ENCODE data around the gene TRIM8.

TRIM8 gene

GRCh38 chr10:102648889-102649796 lies 4.9 kb downstream of the TRIM8 start:
- peak overlapping the region; percentile 32 for H3K27ac ChIP-seq (ENCODE audit: low read length)
- ATAC-seq (ENCODE audit: insufficient read depth, low read depth), result no peak
- H3K9ac ChIP-seq (ENCODE audit: low read depth, low read length), result peak overlapping the region; percentile 5; the same call in 1 of the 2 replicates

GRCh38 chr10:102649797-102650654 lies 5.7 kb downstream of the TRIM8 start:
- Histone ChIP-seq H3K9me3 (ENCODE audit: insufficient read depth, low read length, severe bottlenecking) (no peaks in the 10 kb centered on the region), H3K9ac (ENCODE audit: low read depth, low read length) (no peak overlapping the region), H3K4me3 (ENCODE audit: low read depth in 1 of 2, low read length in 2 of 2) (no peak overlapping the region), H2AFZ (ENCODE audit: low read depth, low read length) (no peak overlapping the region), H3K27ac (ENCODE audit: low read length) (no peak overlapping the region; the same call in 1 of the 2 replicates), H3K27me3 (ENCODE audit: insufficient read depth, low read length, poor library complexity) (no peaks in the 10 kb centered on the region), H3K4me2 (ENCODE audit: insufficient read depth, low read length) (peak overlapping the region; percentile 73; the same call in 1 of the 2 replicates), H4K20me1 (ENCODE audit: insufficient read depth, low read length) (peaks cover 95% of the 10 kb centered on the region), H3K36me3 (ENCODE audit: insufficient read depth, low read length) (peaks cover 86% of the 10 kb centered on the region), H3K79me2 (ENCODE audit: insufficient read depth, low read length) (peaks cover 89% of the 10 kb centered on the region), H3K4me1 (ENCODE audit: insufficient read depth, low read length) (peaks cover 47% of the 10 kb centered on the region)
- ATAC-seq (ENCODE audit: insufficient read depth, low read depth) (no peak), DNase-seq (no peak)
- TF ChIP-seq CTCF (IDR thresholded peaks at IDR 0.05; ENCODE audit: borderline replicate concordance, extremely low read depth, low read length, poor library complexity, severe bottlenecking) (no peak), EZH2 (IDR thresholded peaks at IDR 0.05; ENCODE audit: borderline replicate concordance, low read depth, low read length, severe bottlenecking) (no peak)

More at GRCh38 chr10:102648889-102649796, 4.9 kb downstream of the TRIM8 start:
- peak overlapping the region in 1 of 2 experiments; percentile 75; a peak in 1 of 4 replicates for H3K4me3 ChIP-seq (ENCODE audit: low read depth in 1 of 2, low read length in 2 of 2)
- no peak overlapping the region for H2AFZ ChIP-seq (ENCODE audit: low read depth, low read length)
- H3K4me1 ChIP-seq (ENCODE audit: insufficient read depth, low read length), result peaks cover 54% of the 10 kb centered on the region
- H3K27me3 ChIP-seq (ENCODE audit: insufficient read depth, low read length, poor library complexity), result no peaks in the 10 kb centered on the region
- DNase-seq, result no peak
- H4K20me1 ChIP-seq (ENCODE audit: insufficient read depth, low read length), result peaks cover 89% of the 10 kb centered on the region
- H3K36me3 ChIP-seq (ENCODE audit: insufficient read depth, low read length), result peaks cover 78% of the 10 kb centered on the region
- TF ChIP-seq CTCF (IDR thresholded peaks at IDR 0.05; ENCODE audit: borderline replicate concordance, extremely low read depth, low read length, poor library complexity, severe bottlenecking) (no peak), EZH2 (IDR thresholded peaks at IDR 0.05; ENCODE audit: borderline replicate concordance, low read depth, low read length, severe bottlenecking) (no peak)
- no peaks in the 10 kb centered on the region for H3K9me3 ChIP-seq (ENCODE audit: insufficient read depth, low read length, severe bottlenecking)
- peaks cover 98% of the 10 kb centered on the region for H3K79me2 ChIP-seq (ENCODE audit: insufficient read depth, low read length)
- peak overlapping the region; percentile 73 for H3K4me2 ChIP-seq (ENCODE audit: insufficient read depth, low read length)

GRCh38 chr10:102650655-102651454 lies 6.6 kb downstream of the TRIM8 start:
- Histone ChIP-seq H3K27me3 (ENCODE audit: insufficient read depth, low read length, poor library complexity) (no peaks in the 10 kb centered on the region), H3K4me2 (ENCODE audit: insufficient read depth, low read length) (peak overlapping the region; percentile 18; the same call in 1 of the 2 replicates), H3K9ac (ENCODE audit: low read depth, low read length) (no peak overlapping the region), H3K36me3 (ENCODE audit: insufficient read depth, low read length) (peaks cover 94% of the 10 kb centered on the region), H2AFZ (ENCODE audit: low read depth, low read length) (no peak overlapping the region), H3K4me1 (ENCODE audit: insufficient read depth, low read length) (peaks cover 44% of the 10 kb centered on the region), H3K4me3 (ENCODE audit: low read depth in 1 of 2, low read length in 2 of 2) (no peak overlapping the region), H4K20me1 (ENCODE audit: insufficient read depth, low read length) (peaks cover 90% of the 10 kb centered on the region), H3K27ac (ENCODE audit: low read length) (no peak overlapping the region), H3K9me3 (ENCODE audit: insufficient read depth, low read length, severe bottlenecking) (no peaks in the 10 kb centered on the region), H3K79me2 (ENCODE audit: insufficient read depth, low read length) (peaks cover 80% of the 10 kb centered on the region)
- no peak for TF ChIP-seq CTCF (IDR thresholded peaks at IDR 0.05; ENCODE audit: borderline replicate concordance, extremely low read depth, low read length, poor library complexity, severe bottlenecking)
- no peak for TF ChIP-seq EZH2 (IDR thresholded peaks at IDR 0.05; ENCODE audit: borderline replicate concordance, low read depth, low read length, severe bottlenecking)
- no peak for DNase-seq
- no peak for ATAC-seq (ENCODE audit: insufficient read depth, low read depth)

Data from DND-41 (cell line).